Measurements from ENCODE around the gene BHLHA9. TPM values are rescaled to one million over a fixed set of nuclear protein-coding genes. Genes with fewer than 3 reads are reported as not detected.

The BHLHA9 gene
- total and polyA plus RNA-seq, 2 donors (not counting 3 experiments of a cell fraction or from before 2014, with no cell fraction given): not detected

DNA sequence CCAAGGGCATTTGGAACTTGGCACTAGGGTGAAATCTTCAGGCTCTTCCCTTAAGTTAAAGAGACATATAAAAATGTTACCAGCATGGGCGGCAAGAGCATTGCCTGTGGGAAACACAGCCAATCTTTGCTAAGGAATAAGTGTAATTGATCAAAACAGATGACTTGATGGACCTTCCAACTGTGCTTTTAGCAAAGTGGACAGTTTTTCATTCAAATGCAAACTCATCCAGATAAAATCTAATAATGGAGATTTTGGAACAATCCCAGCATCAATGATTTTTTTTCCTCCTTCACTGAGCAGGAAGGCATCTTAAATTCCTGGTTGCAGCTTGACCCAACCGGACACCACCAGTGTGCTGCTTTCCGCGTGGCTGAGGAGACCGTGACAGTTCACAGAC lies 42.9 kb upstream of the BHLHA9 start:
- Histone ChIP-seq H3K4me1 (ENCODE audit: control insufficient read depth, extremely low read depth, insufficient read depth, low read length) (no peaks in the 10 kb centered on the region), H2AFZ (ENCODE audit: low read depth, low read length) (no peak overlapping the region), H3K27ac (ENCODE audit: insufficient read depth, low read depth, low read length) (no peak overlapping the region), H3K9me1 (replicated peaks; ENCODE audit: control insufficient read depth, extremely low read depth, insufficient read depth, low read length) (no peaks in the 10 kb centered on the region), H4K20me1 (replicated peaks; ENCODE audit: control insufficient read depth, extremely low read depth, insufficient read depth, low read length) (no peaks in the 10 kb centered on the region), H3K27me3 (ENCODE audit: control insufficient read depth in 2 of 2, insufficient read depth in 2 of 2, low read length in 2 of 2) (peaks cover 35 to 39% of the 10 kb centered on the region in 2 experiments), H3K36me3 (ENCODE audit: control insufficient read depth in 2 of 2, extremely low read depth in 1 of 2, insufficient read depth in 2 of 2, low read length in 2 of 2) (no peaks in the 10 kb centered on the region), H3K9me3 (replicated peaks; ENCODE audit: control insufficient read depth, insufficient read depth, low read length) (no peaks in the 10 kb centered on the region), H3K9ac (replicated peaks; ENCODE audit: extremely low read depth, insufficient read depth, low read length) (no peak overlapping the region), H3K4me2 (ENCODE audit: insufficient read depth, low read length) (no peak overlapping the region), H3K79me2 (ENCODE audit: control insufficient read depth, insufficient read depth, low read length) (no peaks in the 10 kb centered on the region), H3K4me3 (replicated peaks in 1 of 3; ENCODE audit: insufficient read depth in 1 of 3, low read depth in 1 of 3, low read length in 3 of 3) (no peak overlapping the region)
- TF ChIP-seq FOS (IDR thresholded peaks at IDR 0.05; ENCODE audit: borderline replicate concordance, insufficient read depth, low read length) (no peak), EZH2 (IDR thresholded peaks at IDR 0.05; ENCODE audit: borderline replicate concordance, low read depth, low read length, severe bottlenecking) (no peak), GATA2 (IDR thresholded peaks at IDR 0.05; ENCODE audit: insufficient read depth, insufficient read length, low read depth, low read length) (no peak), JUN (IDR thresholded peaks at IDR 0.05; ENCODE audit: borderline replicate concordance, insufficient read depth, insufficient read length, low read depth) (no peak), POLR2A (IDR thresholded peaks at IDR 0.05; ENCODE audit: low read depth, low read length) (no peak), POLR2AphosphoS5 (IDR thresholded peaks at IDR 0.05; ENCODE audit: insufficient read depth, low read depth, low read length) (no peak), MYC (IDR thresholded peaks at IDR 0.05; ENCODE audit: low read depth, low read length) (no peak)
- TF ChIP-seq, protein P1, sequence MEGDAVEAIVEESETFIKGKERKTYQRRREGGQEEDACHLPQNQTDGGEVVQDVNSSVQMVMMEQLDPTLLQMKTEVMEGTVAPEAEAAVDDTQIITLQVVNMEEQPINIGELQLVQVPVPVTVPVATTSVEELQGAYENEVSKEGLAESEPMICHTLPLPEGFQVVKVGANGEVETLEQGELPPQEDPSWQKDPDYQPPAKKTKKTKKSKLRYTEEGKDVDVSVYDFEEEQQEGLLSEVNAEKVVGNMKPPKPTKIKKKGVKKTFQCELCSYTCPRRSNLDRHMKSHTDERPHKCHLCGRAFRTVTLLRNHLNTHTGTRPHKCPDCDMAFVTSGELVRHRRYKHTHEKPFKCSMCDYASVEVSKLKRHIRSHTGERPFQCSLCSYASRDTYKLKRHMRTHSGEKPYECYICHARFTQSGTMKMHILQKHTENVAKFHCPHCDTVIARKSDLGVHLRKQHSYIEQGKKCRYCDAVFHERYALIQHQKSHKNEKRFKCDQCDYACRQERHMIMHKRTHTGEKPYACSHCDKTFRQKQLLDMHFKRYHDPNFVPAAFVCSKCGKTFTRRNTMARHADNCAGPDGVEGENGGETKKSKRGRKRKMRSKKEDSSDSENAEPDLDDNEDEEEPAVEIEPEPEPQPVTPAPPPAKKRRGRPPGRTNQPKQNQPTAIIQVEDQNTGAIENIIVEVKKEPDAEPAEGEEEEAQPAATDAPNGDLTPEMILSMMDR (IDR thresholded peaks at IDR 0.05; ENCODE audit: extremely low read depth in 1 of 2, insufficient read depth in 1 of 2, low read depth in 1 of 2, low read length in 2 of 2): no peak
- TF ChIP-seq, protein P2, sequence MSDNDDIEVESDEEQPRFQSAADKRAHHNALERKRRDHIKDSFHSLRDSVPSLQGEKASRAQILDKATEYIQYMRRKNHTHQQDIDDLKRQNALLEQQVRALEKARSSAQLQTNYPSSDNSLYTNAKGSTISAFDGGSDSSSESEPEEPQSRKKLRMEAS (IDR thresholded peaks at IDR 0.05; ENCODE audit: insufficient read depth, insufficient read length): no peak
- ChIA-PET CTCF (interaction anchor here (1.4 to 1.8 kb wide), 2 partner anchors 105 to 169 kb away, joined by 5 to 7 read pairs; no protein-coding TSS in a partner anchor), POLR2A (no interaction called here)
- BruUV-seq (replicated peaks): no TSS peak
- FAIRE-seq: no peak
- DNase-seq (ENCODE audit: low read depth, low spot score): no peak
- dilution Hi-C loops (cut with MboI; ENCODE audit: extremely low pct_ligation_motif_present, low sequenced_read_pairs) (no loop called here), intact Hi-C loops (cut with micrococcal nuclease) (no loop called here)

Data from endothelial cell of umbilical vein (primary cell).